ENCODE results near the gene CFAP221.

CFAP221 gene

GRCh38 chr2:119537792-119538191, 6.5 kb upstream of the CFAP221 start:
- DNase-seq: no peak

DNA sequence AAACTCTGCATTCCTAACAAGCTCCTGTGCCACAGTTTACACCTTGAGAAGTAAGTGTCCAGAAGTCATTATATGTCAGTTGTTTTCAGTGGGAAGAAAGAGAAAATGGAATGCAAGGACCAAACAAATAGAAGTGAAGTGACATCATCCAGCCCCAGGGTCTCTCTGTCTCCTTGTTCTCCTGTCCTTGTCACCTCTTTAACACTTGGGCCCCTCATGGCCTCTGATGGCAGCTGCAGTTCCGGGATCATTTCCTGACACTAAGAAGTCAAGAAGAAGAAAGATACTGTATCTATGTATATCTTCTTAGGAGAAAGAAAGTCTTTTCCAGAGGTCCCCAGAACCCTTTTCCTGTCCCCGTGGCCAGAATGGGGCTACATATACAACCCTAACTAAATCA, 2.8 kb upstream of the CFAP221 start:
- DNase-seq: no peak

GRCh38 chr2:119544939-119545475, 758 bp downstream of the CFAP221 start:
- no peak for DNase-seq

GRCh38 chr2:119545754-119546446, 1.7 kb downstream of the CFAP221 start:
- DNase-seq: no peak

DNA sequence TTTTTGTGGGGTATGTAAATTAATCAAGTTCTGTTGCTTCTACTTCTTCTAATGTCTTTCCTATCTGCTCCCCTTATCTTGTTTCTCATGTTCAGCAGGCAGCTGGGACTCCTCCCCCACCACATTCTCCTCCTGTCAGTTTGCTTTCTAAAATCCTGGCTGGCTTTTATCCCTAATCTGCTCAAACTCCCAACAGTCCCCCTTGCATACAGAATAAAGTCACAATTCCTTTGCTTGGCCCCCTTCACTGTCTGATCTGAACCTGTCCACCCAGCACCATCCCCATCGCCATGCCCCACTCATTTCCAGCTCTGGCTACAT, 2.2 kb downstream of the CFAP221 start:
- DNase-seq: no peak

GRCh38 chr2:119548516-119549120, 4.4 kb downstream of the CFAP221 start:
- no peak for DNase-seq

- DNase-seq: no peak
These were observed 5.0 kb downstream of the CFAP221 start for GRCh38 chr2:119549241-119549640.

DNA sequence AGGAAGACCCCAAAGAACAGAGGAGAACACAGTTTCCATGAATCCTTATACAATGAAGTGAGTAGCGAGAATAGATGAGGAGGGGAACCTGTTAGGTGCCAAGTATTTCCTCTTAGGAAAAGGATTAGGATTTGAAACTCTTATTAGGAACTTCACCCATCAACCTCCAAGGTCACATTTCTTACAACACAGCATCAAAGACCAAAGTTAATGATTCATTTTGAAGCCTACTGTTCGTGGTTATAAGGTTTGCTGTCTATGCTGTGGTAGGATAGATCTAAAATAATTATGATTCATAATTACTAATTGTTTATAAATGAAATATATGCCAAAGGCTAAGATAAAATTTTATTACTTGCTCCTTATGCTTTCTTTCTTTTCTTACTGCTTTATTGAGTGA, 6.1 kb downstream of the CFAP221 start:
- DNase-seq: no peak

- DNase-seq: no peak
These were observed 6.6 kb downstream of the CFAP221 start for GRCh38 chr2:119550856-119551255.

GRCh38 chr2:119552902-119553301, 8.7 kb downstream of the CFAP221 start:
- DNase-seq: no peak

GRCh38 chr2:119553687-119554344, 9.6 kb downstream of the CFAP221 start:
- no peak for DNase-seq

DNA sequence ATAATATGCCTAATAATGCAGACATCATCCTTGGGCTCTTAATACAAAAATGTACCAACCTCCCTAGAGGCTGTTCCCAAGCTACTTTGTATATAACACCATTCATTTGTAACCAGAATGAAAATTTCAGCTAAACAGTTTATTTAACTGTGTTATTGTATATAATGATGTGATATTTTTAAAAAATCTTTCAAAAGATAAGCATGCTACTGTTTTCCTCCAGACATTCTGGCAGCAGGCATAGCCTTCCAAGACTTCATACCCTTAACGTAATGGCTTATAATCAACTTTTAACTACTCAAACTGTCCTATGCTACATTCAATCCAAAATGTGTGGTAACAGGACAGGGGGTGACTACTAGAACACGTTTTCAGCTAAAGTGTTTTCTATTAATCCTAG, 21.2 kb downstream of the CFAP221 start:
- no peak for DNase-seq

GRCh38 chr2:119567292-119567691, 23.0 kb downstream of the CFAP221 start:
- no peak for DNase-seq

GRCh38 chr2:119574108-119574815, 30.0 kb downstream of the CFAP221 start:
- no peak for DNase-seq

DNA sequence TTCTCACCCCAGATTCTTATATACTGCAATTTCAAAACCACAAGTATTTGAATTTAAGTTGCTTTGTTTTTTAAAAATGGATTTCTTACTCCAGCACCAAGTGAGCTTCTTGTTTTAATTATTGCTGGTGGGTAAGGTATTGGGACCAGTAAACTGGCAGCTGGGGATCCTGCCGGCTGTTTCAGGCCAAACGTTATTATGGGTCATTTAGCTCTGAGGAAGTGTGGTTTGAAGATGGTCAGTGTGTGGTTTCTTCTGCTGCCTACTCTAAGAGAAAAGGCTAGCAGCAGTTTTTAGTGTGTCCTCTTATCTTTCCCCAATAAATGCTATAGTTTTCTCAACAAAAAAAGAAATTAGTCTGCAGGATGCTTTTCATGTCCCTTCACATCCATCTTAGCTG, 30.6 kb downstream of the CFAP221 start:
- no peak for DNase-seq

DNA sequence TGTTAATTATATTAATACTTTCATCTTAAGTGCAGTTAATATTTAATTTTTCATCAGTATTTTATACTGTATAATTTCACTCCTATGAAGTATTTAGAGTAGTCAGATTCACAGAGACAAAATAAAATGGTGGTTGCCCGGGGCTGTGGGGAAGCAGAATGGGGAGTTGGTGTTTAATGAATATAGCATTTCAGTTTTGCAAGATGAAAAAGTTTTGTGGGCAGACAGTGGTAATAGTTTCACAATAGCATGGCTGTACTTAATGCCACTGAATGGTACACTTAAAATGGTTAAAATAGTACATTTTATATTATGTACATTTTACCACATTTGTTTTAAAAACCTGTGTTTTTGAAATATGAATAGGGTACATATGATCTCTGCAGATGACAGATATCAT, 31.2 kb downstream of the CFAP221 start:
- DNase-seq: no peak

GRCh38 chr2:119579424-119580295, 35.4 kb downstream of the CFAP221 start:
- no peak for DNase-seq

GRCh38 chr2:119580550-119581072, 36.4 kb downstream of the CFAP221 start:
- DNase-seq: no peak

DNA sequence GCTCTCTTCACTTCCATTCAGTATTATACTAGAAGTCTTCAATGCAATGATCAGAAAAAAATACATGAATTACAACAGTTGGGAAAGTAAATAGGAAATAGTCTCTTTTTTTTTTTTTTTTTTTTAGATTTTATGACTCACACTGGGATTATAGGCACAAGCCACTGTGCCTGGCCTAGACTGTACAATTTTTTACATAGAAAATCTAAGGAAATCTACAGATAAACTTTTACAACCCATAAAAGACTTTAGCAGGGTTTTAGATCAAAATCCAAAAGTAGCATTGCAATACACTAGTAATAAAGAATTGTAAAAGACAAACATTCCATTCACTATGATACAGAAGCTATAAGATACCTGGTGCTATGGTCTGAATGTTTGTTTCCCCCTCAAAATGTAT, 39.0 kb downstream of the CFAP221 start:
- DNase-seq: no peak

DNA sequence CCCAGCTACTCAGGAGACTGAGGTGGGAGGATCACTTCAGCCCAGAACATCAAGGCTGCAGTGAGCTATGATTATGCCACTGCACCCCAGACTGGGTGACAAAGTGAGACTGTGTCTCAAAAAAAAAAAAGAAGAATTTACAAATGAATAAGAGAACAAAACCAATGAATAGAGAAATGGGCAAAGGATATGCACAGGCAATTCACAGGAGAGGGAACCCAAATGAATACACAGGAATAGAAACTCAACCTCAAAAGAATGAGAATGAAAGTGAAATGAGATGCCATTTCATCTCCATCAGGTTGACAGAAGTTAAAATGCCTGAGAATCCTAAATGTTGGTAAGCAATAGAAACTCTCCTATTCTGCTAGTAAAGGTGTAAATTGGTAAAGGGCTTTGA, 40.2 kb downstream of the CFAP221 start:
- DNase-seq: no peak

- DNase-seq: no peak
These were observed 41.8 kb downstream of the CFAP221 start for GRCh38 chr2:119586085-119586484.

DNA sequence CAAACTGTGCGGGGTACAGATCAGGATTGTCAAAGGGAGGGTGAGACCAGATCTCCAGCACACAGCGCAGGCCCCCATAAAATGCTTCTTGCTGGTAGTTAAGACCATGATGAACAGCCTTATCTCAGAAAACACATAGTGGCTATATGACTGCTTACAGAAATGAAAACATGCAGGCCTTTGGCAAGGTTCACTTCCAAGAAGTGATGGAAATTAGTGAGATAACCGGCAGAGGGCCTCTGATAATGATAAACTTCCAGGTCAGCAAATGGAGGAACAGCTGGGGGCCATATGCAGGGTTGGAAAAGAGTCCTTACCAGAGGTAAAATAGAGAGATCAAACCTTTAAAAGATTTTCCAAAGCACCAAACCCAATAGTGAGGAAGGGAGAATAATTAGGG, 46.6 kb downstream of the CFAP221 start:
- DNase-seq: no peak

All from CD4-positive, alpha-beta T cell treated with Interleukin-15 for 1 hour (primary cell).